HG02610 (cell line): ENCODE data around the gene ASPRV1.

Experiments used
- ATAC-seq: cut with Tn5 transposase; IDR thresholded peaks from one replicate; pipeline ENCODE4 v1.9.1; 2021; ENCODE audit warnings: mild to moderate bottlenecking, moderate library complexity; ENCODE audit not compliant: unreplicated experiment

Gene ASPRV1

GRCh38 chr2:69914164-69914949 lies 47.1 kb downstream of the ASPRV1 start:
- ATAC-seq: peak; percentile 90

- no peak for ATAC-seq
These were observed 49.4 kb downstream of the ASPRV1 start for GRCh38 chr2:69911985-69912563.
